ENCODE results near the gene CDC40. TPM values are rescaled to one million over a fixed set of nuclear protein-coding genes. Genes with fewer than 3 reads are reported as not detected.
"Not testable (repeated sequence)": the region's sequence is repeated elsewhere in the genome, so short reads cannot be mapped to it uniquely, and the experiment has no call there.

The CDC40 gene
- total RNA-seq, 1 donor from 2014 or later: 15.2 TPM

DNA sequence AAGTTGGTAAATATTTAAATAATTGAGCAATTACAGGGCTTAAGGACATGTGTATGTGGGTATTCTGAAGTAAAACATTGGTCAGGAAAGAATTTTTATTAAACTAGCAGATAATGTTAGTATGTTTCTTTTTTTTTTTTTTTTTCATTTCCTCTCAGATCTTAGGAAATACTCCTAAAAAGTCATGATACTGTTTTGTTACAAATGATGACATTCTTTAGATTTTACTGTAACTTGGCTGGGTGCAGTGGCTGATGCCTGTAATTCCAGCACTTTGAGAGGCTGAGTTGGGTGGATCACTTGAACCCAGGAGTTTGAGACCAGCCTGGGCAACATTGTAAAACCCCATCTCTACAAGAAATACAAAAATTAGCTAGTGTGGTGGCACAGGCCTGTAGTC is 41.5 kb downstream of the CDC40 start:
- peaks cover 17% of the 10 kb centered on the region for H3K36me3 Mint-ChIP-seq (ENCODE audit: low read depth)
- H3K9me3 Mint-ChIP-seq (ENCODE audit: low read depth): no peaks in the 10 kb centered on the region
- no peak for DNase-seq (ENCODE audit: low spot score)
- H3K27me3 Mint-ChIP-seq (ENCODE audit: low read depth): no peaks in the 10 kb centered on the region
- no peak overlapping the region for H3K4me3 Mint-ChIP-seq (ENCODE audit: unreplicated experiment)
- H3K4me1 Mint-ChIP-seq (ENCODE audit: low read depth): peaks cover 3% of the 10 kb centered on the region
- TF ChIP-seq, protein P1, sequence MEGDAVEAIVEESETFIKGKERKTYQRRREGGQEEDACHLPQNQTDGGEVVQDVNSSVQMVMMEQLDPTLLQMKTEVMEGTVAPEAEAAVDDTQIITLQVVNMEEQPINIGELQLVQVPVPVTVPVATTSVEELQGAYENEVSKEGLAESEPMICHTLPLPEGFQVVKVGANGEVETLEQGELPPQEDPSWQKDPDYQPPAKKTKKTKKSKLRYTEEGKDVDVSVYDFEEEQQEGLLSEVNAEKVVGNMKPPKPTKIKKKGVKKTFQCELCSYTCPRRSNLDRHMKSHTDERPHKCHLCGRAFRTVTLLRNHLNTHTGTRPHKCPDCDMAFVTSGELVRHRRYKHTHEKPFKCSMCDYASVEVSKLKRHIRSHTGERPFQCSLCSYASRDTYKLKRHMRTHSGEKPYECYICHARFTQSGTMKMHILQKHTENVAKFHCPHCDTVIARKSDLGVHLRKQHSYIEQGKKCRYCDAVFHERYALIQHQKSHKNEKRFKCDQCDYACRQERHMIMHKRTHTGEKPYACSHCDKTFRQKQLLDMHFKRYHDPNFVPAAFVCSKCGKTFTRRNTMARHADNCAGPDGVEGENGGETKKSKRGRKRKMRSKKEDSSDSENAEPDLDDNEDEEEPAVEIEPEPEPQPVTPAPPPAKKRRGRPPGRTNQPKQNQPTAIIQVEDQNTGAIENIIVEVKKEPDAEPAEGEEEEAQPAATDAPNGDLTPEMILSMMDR (IDR thresholded peaks at IDR 0.05): no peak
- peak overlapping the region; percentile 27 for H3K27ac Mint-ChIP-seq (ENCODE audit: unreplicated experiment)

- Mint-ChIP-seq H3K4me1 (ENCODE audit: low read depth) (peaks cover 3% of the 10 kb centered on the region), H3K27me3 (ENCODE audit: low read depth) (no peaks in the 10 kb centered on the region), H3K4me3 (ENCODE audit: unreplicated experiment) (no peak overlapping the region), H3K9me3 (ENCODE audit: low read depth) (no peaks in the 10 kb centered on the region), H3K36me3 (ENCODE audit: low read depth) (peaks cover 12% of the 10 kb centered on the region), H3K27ac (ENCODE audit: unreplicated experiment) (no peak overlapping the region)
- no peak for DNase-seq (ENCODE audit: low spot score)
- TF ChIP-seq, protein P1 (IDR thresholded peaks at IDR 0.05): no peak
Measured at GRCh38 chr6:110226261-110226660, 46.0 kb downstream of the CDC40 start.

- H3K27me3 Mint-ChIP-seq (ENCODE audit: low read depth): no peaks in the 10 kb centered on the region
- no peak overlapping the region for H3K27ac Mint-ChIP-seq (ENCODE audit: unreplicated experiment)
- peaks cover 5% of the 10 kb centered on the region for H3K36me3 Mint-ChIP-seq (ENCODE audit: low read depth)
- no peaks in the 10 kb centered on the region for H3K9me3 Mint-ChIP-seq (ENCODE audit: low read depth)
- TF ChIP-seq, protein P1 (IDR thresholded peaks at IDR 0.05): no peak
- no peak for DNase-seq (ENCODE audit: low spot score)
- peaks cover 4% of the 10 kb centered on the region for H3K4me1 Mint-ChIP-seq (ENCODE audit: low read depth)
- H3K4me3 Mint-ChIP-seq (ENCODE audit: unreplicated experiment): no peak overlapping the region
Measured at GRCh38 chr6:110232450-110232849, 52.2 kb downstream of the CDC40 start.

GRCh38 chr6:110233770-110234374 is 53.6 kb downstream of the CDC40 start:
- H3K27me3 Mint-ChIP-seq (ENCODE audit: low read depth): no peaks in the 10 kb centered on the region
- DNase-seq (ENCODE audit: low spot score): no peak
- H3K27ac Mint-ChIP-seq (ENCODE audit: unreplicated experiment): no peak overlapping the region
- TF ChIP-seq, protein P1 (IDR thresholded peaks at IDR 0.05): no peak
- no peaks in the 10 kb centered on the region for H3K9me3 Mint-ChIP-seq (ENCODE audit: low read depth)
- peaks cover 5% of the 10 kb centered on the region for H3K36me3 Mint-ChIP-seq (ENCODE audit: low read depth)
- no peak overlapping the region for H3K4me3 Mint-ChIP-seq (ENCODE audit: unreplicated experiment)
- H3K4me1 Mint-ChIP-seq (ENCODE audit: low read depth): peaks cover 4% of the 10 kb centered on the region

GRCh38 chr6:110236007-110236406 is 55.8 kb downstream of the CDC40 start:
- not testable (repeated sequence) for H3K27ac Mint-ChIP-seq (ENCODE audit: unreplicated experiment); H3K4me1 Mint-ChIP-seq (ENCODE audit: low read depth); H3K36me3 Mint-ChIP-seq (ENCODE audit: low read depth); DNase-seq (ENCODE audit: low spot score); H3K9me3 Mint-ChIP-seq (ENCODE audit: low read depth); H3K27me3 Mint-ChIP-seq (ENCODE audit: low read depth); H3K4me3 Mint-ChIP-seq (ENCODE audit: unreplicated experiment)
